Esophagus squamous epithelium (tissue), 5 donors: ENCODE results near the gene RUNX1. TPM values are rescaled to one million over a fixed set of nuclear protein-coding genes. Genes with fewer than 3 reads are reported as not detected.

Experiments
- DNase-seq: peaks from one replicate; lab custom pipeline; 2025; lab: John Stamatoyannopoulos, UW
- H3K27ac ChIP-seq, 4 donors: fragments of 200-600 bp; sonication (generic); one replicate each; pipeline ENCODE4 v1.5.1; 2016 to 2019; ENCODE audit warnings: mild to moderate bottlenecking in 1 of 4
- H3K27me3 ChIP-seq, 4 donors: fragments of 200-600 bp; sonication (generic); 1 replicate in 3 of 4; 2 replicates in 1 of 4; pipeline versions ENCODE4 v1.5.1 to v1.6.0; 2017 to 2021; ENCODE audit warnings: antibody characterized with exemption in 1 of 4
- H3K36me3 ChIP-seq, 3 donors: fragments of 200-600 bp; sonication (generic); one replicate each; pipeline ENCODE4 v1.5.1; 2016 to 2019
- H3K4me1 ChIP-seq, 3 donors: fragments of 200-600 bp; sonication (generic); one replicate each; pipeline ENCODE4 v1.5.1; 2017 to 2019
- H3K4me3 ChIP-seq, 4 donors: fragments of 200-600 bp; sonication (generic); 1 replicate in 3 of 4; 2 replicates in 1 of 4; pipeline ENCODE4 v1.5.1; 2016 to 2019; ENCODE audit warnings: mild to moderate bottlenecking in 2 of 4, moderate library complexity in 1 of 4
- H3K9me3 ChIP-seq, 3 donors: fragments of 200-600 bp; sonication (generic); one replicate each; pipeline ENCODE4 v1.5.1; 2016 to 2019
- POLR2A ChIP-seq, 4 donors: fragments of 450-650 bp; IDR thresholded peaks; one replicate each; pipeline ENCODE4 v1.6.1; 2017; ENCODE audit warnings: antibody characterized with exemption in 4 of 4, mild to moderate bottlenecking in 4 of 4, moderate library complexity in 3 of 4
- WGBS, 2 donors: methylation state at CpG; one replicate each; pipeline ENCODE4 v1.1.5; 2018; 5-methylcytosine and 5-hydroxymethylcytosine counted together
- intact Hi-C: fragments of 100-400 bp; cut with DNase I; formaldehyde crosslinking; loops from one replicate; pipeline ENCODE4 v1.15.0; 2022
- total RNA-seq, 4 donors: library from RNA; depleted of rRNA; stranded (reverse); fragments of >200 nt; gene quantifications; one replicate each; pipeline ENCODE4 v1.1.0, GENCODE V29; 2016
- TF ChIP-seq, protein P1 (sequence below), 6 experiments: fragments of 450-650 bp in 4 of 6; fragments of 200-600 bp in 2 of 6; sonication (generic) in 2 of 6; IDR thresholded peaks; one replicate each; pipeline ENCODE4 v1.5.1; 2016 to 2019; ENCODE audit warnings: antibody characterized with exemption in 6 of 6, mild to moderate bottlenecking in 4 of 6, moderate library complexity in 4 of 6
- donor health status: DM: yes; HTN: yes; CAD: no.

Gene RUNX1
- total RNA-seq, 4 donors from 2014 or later = 8.2 to 25.4 (median 18.3) TPM

DNA sequence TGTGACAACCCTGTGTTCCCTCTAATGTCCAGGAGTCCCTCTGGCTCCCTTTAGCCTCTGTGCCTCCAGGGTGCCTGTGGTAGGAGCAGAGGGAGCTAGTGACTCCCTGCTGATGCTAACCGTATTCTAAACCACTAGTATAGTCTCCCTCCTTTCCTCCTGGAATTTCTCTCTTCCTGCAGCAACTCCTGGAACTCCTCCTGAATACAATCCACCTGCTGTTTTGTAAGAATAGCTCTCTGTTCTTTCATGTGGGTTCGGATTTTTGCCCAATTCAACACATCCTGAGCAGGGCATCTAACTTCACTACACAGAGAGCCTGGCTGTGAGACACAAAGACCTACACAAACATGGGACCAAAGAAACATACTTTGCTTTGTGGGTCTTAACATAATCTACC, 107.9 kb downstream of the RUNX1 start:
- H3K9me3 ChIP-seq = no peaks in the 10 kb centered on the region
- intact Hi-C loops = no loop called here
- no peak for DNase-seq
- WGBS, 2 donors = 78 to 79% methylated on average over 2 of the region's 2 CpGs
- no peaks in the 10 kb centered on the region for H3K36me3 ChIP-seq
- no peak overlapping the region for H3K27ac ChIP-seq
- no peak overlapping the region for H3K4me3 ChIP-seq
- TF ChIP-seq POLR2A (IDR thresholded peaks at IDR 0.05) = no peak
- TF ChIP-seq, protein P1, sequence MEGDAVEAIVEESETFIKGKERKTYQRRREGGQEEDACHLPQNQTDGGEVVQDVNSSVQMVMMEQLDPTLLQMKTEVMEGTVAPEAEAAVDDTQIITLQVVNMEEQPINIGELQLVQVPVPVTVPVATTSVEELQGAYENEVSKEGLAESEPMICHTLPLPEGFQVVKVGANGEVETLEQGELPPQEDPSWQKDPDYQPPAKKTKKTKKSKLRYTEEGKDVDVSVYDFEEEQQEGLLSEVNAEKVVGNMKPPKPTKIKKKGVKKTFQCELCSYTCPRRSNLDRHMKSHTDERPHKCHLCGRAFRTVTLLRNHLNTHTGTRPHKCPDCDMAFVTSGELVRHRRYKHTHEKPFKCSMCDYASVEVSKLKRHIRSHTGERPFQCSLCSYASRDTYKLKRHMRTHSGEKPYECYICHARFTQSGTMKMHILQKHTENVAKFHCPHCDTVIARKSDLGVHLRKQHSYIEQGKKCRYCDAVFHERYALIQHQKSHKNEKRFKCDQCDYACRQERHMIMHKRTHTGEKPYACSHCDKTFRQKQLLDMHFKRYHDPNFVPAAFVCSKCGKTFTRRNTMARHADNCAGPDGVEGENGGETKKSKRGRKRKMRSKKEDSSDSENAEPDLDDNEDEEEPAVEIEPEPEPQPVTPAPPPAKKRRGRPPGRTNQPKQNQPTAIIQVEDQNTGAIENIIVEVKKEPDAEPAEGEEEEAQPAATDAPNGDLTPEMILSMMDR (IDR thresholded peaks at IDR 0.05) = no peak
- H3K27me3 ChIP-seq = peaks cover 0 to 9% (median 0%) of the 10 kb centered on the region in 4 donors
- peaks cover 0 to 12% (median 3%) of the 10 kb centered on the region in 3 donors for H3K4me1 ChIP-seq

DNA sequence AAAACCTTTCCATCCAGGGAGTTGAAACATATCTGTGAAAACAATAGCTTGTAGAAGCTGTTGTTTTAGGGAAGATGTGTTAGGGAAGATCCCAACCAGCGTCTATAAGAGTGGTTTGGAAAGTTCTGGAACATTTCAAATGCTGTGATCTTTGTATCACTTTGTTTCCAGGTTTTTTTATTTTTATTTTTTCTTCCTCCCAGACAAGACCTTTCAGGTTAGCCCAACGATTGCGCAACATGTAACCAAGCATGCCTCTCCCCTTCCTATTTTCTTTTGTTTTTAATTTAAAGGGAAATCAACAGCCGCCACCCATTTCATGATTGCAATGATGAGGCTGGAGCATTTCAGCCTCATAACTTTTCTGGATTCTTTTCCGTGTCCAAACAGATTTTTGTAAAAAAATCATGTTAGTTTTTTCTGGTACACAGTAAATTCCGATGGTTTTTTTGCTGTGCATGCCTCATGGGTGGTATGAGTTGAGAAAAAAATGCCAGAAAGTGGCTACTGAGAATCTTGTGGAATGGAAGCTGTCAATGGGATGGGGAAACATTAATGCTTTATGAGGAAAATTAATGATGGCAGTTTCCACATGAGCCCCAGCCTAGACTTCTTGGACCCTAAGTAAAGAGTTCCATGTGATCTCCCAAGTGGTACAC, 109.3 kb downstream of the RUNX1 start:
- 43 to 75% methylated on average over 6 of the region's 6 CpGs for WGBS, 2 donors
- TF ChIP-seq, protein P1 (IDR thresholded peaks at IDR 0.05) = no peak
- TF ChIP-seq POLR2A (IDR thresholded peaks at IDR 0.05) = no peak
- Histone ChIP-seq H3K4me3 (no peak overlapping the region), H3K36me3 (no peaks in the 10 kb centered on the region), H3K27ac (no peak overlapping the region), H3K9me3 (no peaks in the 10 kb centered on the region), H3K27me3 (peaks cover 0 to 9% (median 0%) of the 10 kb centered on the region in 4 donors), H3K4me1 (peaks cover 0 to 12% (median 3%) of the 10 kb centered on the region in 3 donors)
- intact Hi-C loops = no loop called here
- no peak for DNase-seq

DNA sequence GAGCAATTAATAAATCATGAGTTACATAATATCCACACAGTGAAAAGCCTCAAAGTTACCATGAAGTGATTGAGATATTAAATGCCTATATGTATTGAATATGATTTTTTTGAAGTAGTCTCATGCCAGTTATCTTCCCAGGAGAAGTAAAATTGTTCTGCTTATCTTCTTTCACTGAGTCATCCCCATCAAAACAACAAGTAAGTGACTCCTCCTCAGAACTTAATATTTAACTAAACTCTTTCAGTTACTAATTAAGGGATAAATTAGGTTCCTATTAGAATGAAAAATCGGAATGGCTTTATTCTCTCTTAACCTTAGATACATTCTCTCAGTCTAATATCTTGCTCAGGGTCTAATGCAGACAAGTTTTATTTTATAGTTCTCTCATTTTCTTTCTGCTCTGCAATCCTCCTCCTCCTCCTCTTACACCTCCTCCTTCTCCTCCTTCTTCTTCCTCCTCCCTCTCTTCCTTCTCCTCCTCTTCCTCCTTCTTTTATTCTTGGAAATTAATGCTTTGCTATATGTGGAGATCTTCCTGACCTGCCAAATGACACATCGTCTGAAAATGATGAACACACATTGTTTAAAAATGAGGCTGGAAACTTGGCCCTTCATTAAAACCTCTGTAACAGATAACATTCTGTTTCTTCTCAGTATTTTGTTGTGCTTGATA, 110.9 kb downstream of the RUNX1 start:
- no peak overlapping the region for H3K27ac ChIP-seq
- no peak overlapping the region for H3K4me3 ChIP-seq
- H3K4me1 ChIP-seq = peaks cover 0 to 18% (median 9%) of the 10 kb centered on the region in 3 donors
- DNase-seq = no peak
- H3K9me3 ChIP-seq = no peaks in the 10 kb centered on the region
- 52 to 61% methylated on average over 2 of the region's 2 CpGs for WGBS, 2 donors
- TF ChIP-seq POLR2A (IDR thresholded peaks at IDR 0.05) = no peak
- TF ChIP-seq, protein P1 (IDR thresholded peaks at IDR 0.05) = no peak
- intact Hi-C loops = no loop called here
- no peaks in the 10 kb centered on the region for H3K36me3 ChIP-seq
- peaks cover 0 to 9% (median 0%) of the 10 kb centered on the region in 4 donors for H3K27me3 ChIP-seq

GRCh38 chr21:34936883-34937563, 112.1 kb downstream of the RUNX1 start:
- Histone ChIP-seq H3K36me3 (no peaks in the 10 kb centered on the region), H3K27ac (no peak overlapping the region), H3K27me3 (peaks cover 0 to 4% (median 0%) of the 10 kb centered on the region in 4 donors), H3K4me1 (peaks cover 0 to 18% (median 9%) of the 10 kb centered on the region in 3 donors), H3K9me3 (no peaks in the 10 kb centered on the region), H3K4me3 (no peak overlapping the region)
- DNase-seq = no peak
- intact Hi-C loops = no loop called here
- WGBS, 2 donors = 69 to 82% methylated on average over 4 of the region's 4 CpGs
- no peak for TF ChIP-seq POLR2A (IDR thresholded peaks at IDR 0.05)
- TF ChIP-seq, protein P1 (IDR thresholded peaks at IDR 0.05) = no peak
